Left lobe of liver (tissue), 2 donors: Measurements from ENCODE around the gene INSC. TPM values are rescaled to one million over a fixed set of nuclear protein-coding genes. Genes with fewer than 3 reads are reported as not detected.

Experiments used
- ATAC-seq: fragments of 200-7000 bp; cut with Tn5 transposase; one replicate; pipeline ENCODE4 v1.9.1; 2020; ENCODE audit warnings: mild to moderate bottlenecking, moderate library complexity
- DNase-seq: peaks from one replicate; pipeline ENCODE4 v3.0.0-alpha.2; 2020; ENCODE audit warnings: low spot score
- total RNA-seq: library from RNA; stranded (reverse); gene quantifications from one replicate; pipeline ENCODE4 v1.2.1, GENCODE V29; 2021
- donor health status: DM: no; HTN: no; CAD: no; lungs with moderate emphysema.
- donor health status: DM: no; HTN: yes; CAD: no.

INSC gene
- total RNA-seq, 1 donor from 2014 or later, result 0.20 TPM

DNA sequence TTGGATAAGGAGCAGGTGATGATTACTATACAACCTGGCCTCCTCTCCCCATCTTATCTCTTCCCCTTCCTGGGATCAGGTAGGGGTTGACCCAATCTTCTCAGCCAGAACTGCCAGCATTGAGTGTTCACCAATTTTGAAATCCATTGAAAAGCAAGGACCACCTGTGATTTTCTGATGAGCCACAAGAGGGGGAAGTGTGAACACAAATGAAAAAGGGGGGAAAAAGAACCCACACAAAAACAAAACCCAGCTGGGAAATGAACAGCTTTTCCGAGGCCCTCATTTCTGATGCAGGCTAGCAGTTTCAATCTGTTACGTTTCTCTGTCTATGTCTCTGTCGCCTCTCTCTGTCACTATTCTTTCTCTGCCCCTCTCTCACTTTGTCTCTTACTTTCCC lies 161.9 kb downstream of the INSC start:
- DNase-seq (no peak), ATAC-seq (no peak)

DNA sequence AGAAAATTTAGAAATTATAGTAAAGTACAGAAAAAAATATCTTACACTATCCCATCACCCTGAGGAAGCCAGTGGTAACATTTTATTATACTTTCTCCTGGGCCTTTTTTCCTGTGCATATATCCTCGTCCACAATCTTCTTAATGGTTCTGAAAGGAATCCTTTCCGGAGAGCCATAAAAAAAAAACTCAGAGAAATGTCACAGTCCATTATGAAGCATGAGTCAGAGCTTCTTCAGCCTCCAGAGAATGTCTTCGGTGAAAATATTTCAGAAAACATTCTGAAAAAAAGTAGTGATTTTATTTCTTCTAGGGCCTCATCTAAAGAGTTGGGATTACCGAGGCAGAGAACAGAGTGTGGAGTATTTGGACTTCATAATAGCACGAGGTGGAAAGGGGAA lies 163.4 kb downstream of the INSC start:
- ATAC-seq (no peak), DNase-seq (no peak)

DNA sequence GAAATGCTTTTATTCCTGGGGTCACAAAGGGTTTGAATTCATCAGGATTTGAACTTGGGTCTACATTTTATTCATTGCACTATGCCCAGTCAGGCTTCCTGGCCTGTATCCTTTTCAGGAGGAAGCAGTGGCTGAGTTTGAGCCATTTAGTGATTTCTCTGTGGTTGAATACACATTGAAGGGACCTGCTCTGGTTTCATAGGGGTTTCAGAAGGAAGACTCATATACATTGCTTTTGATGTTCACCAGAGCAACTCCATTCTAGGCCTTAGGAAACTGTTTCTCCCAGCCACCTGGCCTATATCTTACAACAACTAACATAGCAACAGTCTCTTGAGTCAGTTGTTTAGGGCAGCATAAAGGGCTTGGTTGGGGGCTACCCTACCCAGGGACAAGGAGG lies 165.7 kb downstream of the INSC start:
- ATAC-seq (no peak), DNase-seq (no peak)

DNA sequence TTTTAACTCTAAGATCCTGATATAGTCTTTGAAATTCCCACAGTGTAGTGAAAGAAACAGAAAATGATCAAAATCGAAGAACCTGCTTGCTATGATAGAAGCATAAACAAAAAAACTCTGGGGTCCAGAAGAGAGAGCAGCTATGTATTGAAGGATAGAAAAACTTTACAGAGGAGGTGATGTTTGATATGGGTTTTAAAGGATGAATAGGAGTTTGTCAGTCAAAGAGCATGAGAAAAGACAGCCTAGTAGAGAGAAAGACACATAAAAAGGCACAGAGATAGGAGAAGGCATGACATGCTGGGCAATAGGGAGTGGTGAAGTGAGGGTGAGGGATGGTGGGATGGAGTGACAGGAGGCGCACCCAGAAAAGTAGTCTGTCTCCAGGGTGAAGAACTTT lies 168.0 kb downstream of the INSC start:
- no peak for ATAC-seq
- DNase-seq, result no peak

DNA sequence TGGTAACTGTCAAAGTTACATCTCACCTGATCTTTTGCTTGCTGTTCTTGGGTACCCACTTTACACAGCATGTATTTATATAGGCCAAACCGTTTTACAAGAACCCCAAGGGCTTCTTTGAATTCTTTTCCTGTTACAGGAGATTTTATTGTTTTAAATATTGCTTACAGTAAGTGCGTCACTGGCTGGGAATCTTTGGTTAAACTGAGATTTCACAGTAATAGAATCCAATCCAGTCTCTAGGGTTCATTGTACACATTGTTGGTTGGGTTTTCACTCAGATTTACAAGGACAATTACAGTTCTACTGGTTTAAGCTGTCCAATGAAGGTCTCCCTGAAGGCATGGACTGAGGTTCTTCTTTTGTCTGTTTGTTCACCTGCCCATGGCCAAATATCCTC lies 171.7 kb downstream of the INSC start:
- DNase-seq (no peak), ATAC-seq (no peak)

DNA sequence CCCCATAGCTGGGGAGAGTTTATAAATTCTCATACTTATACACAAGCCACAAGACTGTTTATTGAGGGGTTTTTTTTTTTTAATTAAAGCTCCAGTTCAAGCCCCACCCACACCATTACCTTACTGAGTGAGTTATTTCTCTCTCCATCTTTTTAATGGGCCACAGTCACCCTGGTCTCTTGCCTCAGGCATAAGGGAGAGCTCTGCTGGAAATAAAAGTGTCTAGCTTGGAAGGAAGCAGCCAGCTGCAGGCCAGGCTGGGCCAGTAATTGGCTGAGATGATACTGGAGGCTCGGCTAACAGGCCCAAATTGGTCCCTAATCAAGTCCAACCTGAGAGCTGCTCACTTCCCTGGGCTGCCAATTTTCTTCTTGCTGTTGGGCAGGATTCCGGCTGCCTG lies 174.1 kb downstream of the INSC start:
- DNase-seq, result no peak
- ATAC-seq, result no peak

DNA sequence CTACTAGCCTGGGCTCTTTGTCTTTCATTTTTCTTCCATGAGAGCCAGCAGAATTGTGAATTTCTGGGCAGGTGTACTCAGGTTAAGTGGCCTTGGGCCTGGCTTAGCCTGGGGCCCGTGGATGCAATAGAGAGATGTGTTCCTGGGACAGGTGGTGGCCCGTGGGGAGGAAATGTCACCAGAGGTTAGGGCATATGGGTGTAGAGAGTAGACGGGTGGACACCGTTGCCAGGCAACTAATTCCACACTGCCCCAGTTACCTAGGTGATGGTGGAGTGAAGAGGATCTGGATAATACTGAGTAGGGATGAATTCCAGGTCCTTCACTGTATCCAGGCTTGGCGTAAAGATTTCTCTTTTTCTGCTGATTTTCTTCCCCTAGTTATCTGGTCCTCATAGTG lies 175.0 kb downstream of the INSC start:
- DNase-seq (no peak), ATAC-seq (no peak)

DNA sequence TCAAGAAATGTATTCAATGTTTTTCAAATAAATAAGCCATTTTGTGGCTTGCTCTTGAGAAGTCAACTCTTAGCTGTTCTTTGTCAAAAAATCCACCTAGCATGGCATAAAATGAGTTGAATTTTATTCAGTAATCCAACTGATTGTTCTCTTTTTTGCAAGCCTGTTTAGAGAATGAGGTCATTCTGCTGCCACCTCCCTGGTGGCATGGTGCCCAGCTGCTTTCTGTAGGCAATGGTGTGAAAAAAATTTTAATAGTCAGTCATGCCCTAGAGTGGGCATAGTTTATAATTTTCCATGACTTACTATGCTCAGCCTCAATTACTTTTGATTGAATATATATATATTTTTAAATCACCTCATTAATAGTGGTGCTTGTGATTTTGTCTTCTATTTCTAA lies 177.2 kb downstream of the INSC start:
- DNase-seq, result no peak
- no peak for ATAC-seq

DNA sequence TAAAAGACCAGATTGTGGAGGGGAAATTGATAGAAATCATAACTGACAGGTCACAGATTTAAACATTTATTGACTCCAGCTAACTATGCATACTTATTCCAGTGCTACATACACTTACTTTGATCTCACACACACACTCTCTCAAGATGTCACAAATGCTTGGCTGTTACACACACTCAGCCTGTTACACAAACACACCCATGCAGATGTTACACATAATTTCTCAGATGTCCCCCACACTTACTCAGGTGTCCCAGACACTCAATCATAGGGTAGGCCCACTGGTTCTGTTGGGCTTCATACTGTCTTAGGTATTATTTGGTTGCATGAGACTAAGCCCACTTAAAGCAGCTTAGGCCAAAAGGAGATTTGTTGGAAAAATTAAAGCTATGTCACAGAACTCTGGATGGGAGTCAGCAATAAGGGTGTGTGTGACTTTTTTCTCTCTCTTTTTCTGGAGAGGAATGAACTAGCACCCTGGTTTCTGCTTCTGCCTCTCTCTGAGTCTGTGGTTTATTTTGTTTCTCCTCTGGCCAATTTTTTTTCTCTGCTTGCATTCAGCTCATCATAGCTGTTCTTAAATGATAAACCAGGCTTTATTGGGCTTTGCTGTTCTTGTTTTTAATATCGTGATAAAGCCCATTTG lies 179.4 kb downstream of the INSC start:
- no peak for ATAC-seq
- no peak for DNase-seq

DNA sequence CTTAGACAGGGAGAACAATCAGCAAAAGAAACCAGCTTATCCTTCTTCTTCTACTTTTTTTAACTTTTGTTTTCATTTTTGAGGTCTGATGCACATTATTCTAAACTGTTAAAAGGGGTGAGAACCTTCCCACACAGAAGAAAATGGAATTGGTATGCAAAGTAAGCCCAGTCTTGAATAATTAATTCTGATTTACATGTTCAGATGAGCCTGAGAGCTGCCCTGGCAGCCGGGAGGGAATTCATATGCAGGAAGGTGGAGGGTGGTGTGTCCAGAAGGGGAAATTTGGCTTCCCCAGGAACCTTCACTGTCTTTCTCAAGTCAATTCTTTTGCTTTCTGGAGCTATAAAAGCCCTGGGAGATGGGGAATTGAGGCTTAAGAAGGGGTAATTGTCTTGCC lies 181.0 kb downstream of the INSC start:
- DNase-seq (no peak), ATAC-seq (no peak)

Other genes with a start within 250 kb of the INSC start
- 6.6 TPM for gene CYP2R1, start 222.7 kb upstream of the INSC start, total RNA-seq
- 0.73 TPM for gene CALCA, start 142.6 kb upstream of the INSC start, total RNA-seq
- 0.18 TPM for gene CALCB, start 41.3 kb upstream of the INSC start, total RNA-seq